ENCODE measurements around the gene HDAC4. TPM values are rescaled to one million over a fixed set of nuclear protein-coding genes. Genes with fewer than 3 reads are reported as not detected.

HDAC4 gene
- total and polyA plus RNA-seq, 2 donors (not counting 1 experiment from before 2014, with no cell fraction given): 13.5 to 46.0 TPM

- Histone ChIP-seq H3K27me3 (replicated peaks in 1 of 4; ENCODE audit: control extremely low read depth in 1 of 4, control insufficient read depth in 3 of 4, insufficient read depth in 4 of 4, low read length in 3 of 4) (peaks cover 0 to 3% (median 1%) of the 10 kb centered on the region in 4 experiments), H3K36me3 (replicated peaks in 1 of 2; ENCODE audit: control extremely low read depth in 1 of 2, control insufficient read depth in 1 of 2, extremely low read depth in 1 of 2, insufficient read depth in 2 of 2, low read length in 1 of 2) (no peaks in the 10 kb centered on the region), H3K27ac (ENCODE audit: low read length in 2 of 2) (no peak overlapping the region), H3K4me2 (replicated peaks; ENCODE audit: low read depth, low read length, poor library complexity, severe bottlenecking) (peak overlapping the region; percentile 61), H3K9ac (ENCODE audit: low read length) (no peak overlapping the region), H3K4me3 (ENCODE audit: control extremely low read depth in 1 of 5, extremely low read depth in 1 of 5, insufficient read depth in 1 of 5, low read depth in 2 of 5, low read length in 4 of 5) (no peak overlapping the region), H3K4me1 (ENCODE audit: control insufficient read depth in 2 of 2, insufficient read depth in 2 of 2, low read length in 2 of 2) (peaks cover 36 to 44% of the 10 kb centered on the region in 2 donors), H2AFZ (ENCODE audit: insufficient read depth, low read depth, low read length, poor library complexity, severe bottlenecking) (no peak overlapping the region), H4K20me1 (ENCODE audit: control insufficient read depth, insufficient read depth, low read length, poor library complexity, severe bottlenecking) (peaks cover 16% of the 10 kb centered on the region), H3K9me3 (ENCODE audit: control extremely low read depth in 1 of 3, control insufficient read depth in 2 of 3, insufficient read depth in 1 of 3, low read length in 2 of 3) (no peaks in the 10 kb centered on the region), H3K79me2 (ENCODE audit: control insufficient read depth, insufficient read depth, low read length) (peaks cover 38% of the 10 kb centered on the region)
- ATAC-seq (ENCODE audit: low read depth): no peak
- H3K9me3 Mint-ChIP-seq (ENCODE audit: insufficient read depth): no peaks in the 10 kb centered on the region
- no peak overlapping the region for H3K27ac Mint-ChIP-seq
- 97% methylated on average over 9 of the region's 13 CpGs for WGBS (ENCODE audit: insufficient coverage)
- TF ChIP-seq CTCF (IDR thresholded peaks at IDR 0.05): no peak
- TF ChIP-seq EZH2 (IDR thresholded peaks at IDR 0.05; ENCODE audit: borderline replicate concordance, insufficient read depth, low read depth, low read length, poor library complexity, severe bottlenecking): no peak
- H3K27me3 Mint-ChIP-seq: no peaks in the 10 kb centered on the region
- POLR2A ChIA-PET: no interaction called here
- no peak for DNase-seq
- CTCF ChIA-PET: no interaction called here
- peaks cover 46% of the 10 kb centered on the region for H3K4me1 Mint-ChIP-seq
- H3K4me3 Mint-ChIP-seq: no peak overlapping the region
- intact Hi-C loops (cut with micrococcal nuclease): no loop called here
Measured at GRCh38 chr2:239225871-239226561, 174.8 kb downstream of the HDAC4 start.

- H3K4me1 Mint-ChIP-seq: peaks cover 45% of the 10 kb centered on the region
- Histone ChIP-seq H2AFZ (ENCODE audit: insufficient read depth, low read depth, low read length, poor library complexity, severe bottlenecking) (no peak overlapping the region), H3K4me3 (ENCODE audit: control extremely low read depth in 1 of 5, extremely low read depth in 1 of 5, insufficient read depth in 1 of 5, low read depth in 2 of 5, low read length in 4 of 5) (no peak overlapping the region), H3K4me1 (ENCODE audit: control insufficient read depth in 2 of 2, insufficient read depth in 2 of 2, low read length in 2 of 2) (peaks cover 31 to 40% of the 10 kb centered on the region in 2 donors), H3K9ac (ENCODE audit: low read length) (no peak overlapping the region), H3K27ac (ENCODE audit: low read length in 2 of 2) (peak overlapping the region in 1 of 2 donors; percentile 31), H3K4me2 (replicated peaks; ENCODE audit: low read depth, low read length, poor library complexity, severe bottlenecking) (peak overlapping the region; percentile 61), H3K9me3 (ENCODE audit: control extremely low read depth in 1 of 3, control insufficient read depth in 2 of 3, insufficient read depth in 1 of 3, low read length in 2 of 3) (no peaks in the 10 kb centered on the region), H4K20me1 (ENCODE audit: control insufficient read depth, insufficient read depth, low read length, poor library complexity, severe bottlenecking) (peaks cover 16% of the 10 kb centered on the region), H3K36me3 (replicated peaks in 1 of 2; ENCODE audit: control extremely low read depth in 1 of 2, control insufficient read depth in 1 of 2, extremely low read depth in 1 of 2, insufficient read depth in 2 of 2, low read length in 1 of 2) (no peaks in the 10 kb centered on the region), H3K79me2 (ENCODE audit: control insufficient read depth, insufficient read depth, low read length) (peaks cover 40% of the 10 kb centered on the region), H3K27me3 (replicated peaks in 1 of 4; ENCODE audit: control extremely low read depth in 1 of 4, control insufficient read depth in 3 of 4, insufficient read depth in 4 of 4, low read length in 3 of 4) (peaks cover 0 to under 1% (median 0%) of the 10 kb centered on the region in 4 experiments)
- H3K27ac Mint-ChIP-seq: no peak overlapping the region
- H3K27me3 Mint-ChIP-seq: no peaks in the 10 kb centered on the region
- ChIA-PET CTCF (no interaction called here), POLR2A (no interaction called here)
- no peak overlapping the region for H3K4me3 Mint-ChIP-seq
- WGBS (ENCODE audit: insufficient coverage): 33% methylated on average over 5 of the region's 13 CpGs
- DNase-seq: no peak
- TF ChIP-seq EZH2 (IDR thresholded peaks at IDR 0.05; ENCODE audit: borderline replicate concordance, insufficient read depth, low read depth, low read length, poor library complexity, severe bottlenecking) (no peak), CTCF (IDR thresholded peaks at IDR 0.05) (no peak)
- H3K9me3 Mint-ChIP-seq (ENCODE audit: insufficient read depth): no peaks in the 10 kb centered on the region
- intact Hi-C loops (cut with micrococcal nuclease): no loop called here
- no peak for ATAC-seq (ENCODE audit: low read depth)
Measured at GRCh38 chr2:239225371-239225851, 175.4 kb downstream of the HDAC4 start.
